K562 (cell line): Measurements from ENCODE around the gene UBR3. TPM values are rescaled to one million over a fixed set of nuclear protein-coding genes. Genes with fewer than 3 reads are reported as not detected.

Source experiments
- ATAC-seq: fragments of 200-7000 bp; cut with Tn5 transposase; 3 replicates; pipeline ENCODE4 v1.9.1; 2020; ENCODE audit warnings: moderate library complexity
- BruUV-seq: library from RNA; stranded (reverse); fragments of 400-500 nt; replicated peaks from 2 replicates; lab custom pipeline; 2021; lab: Mats Ljungman, UMichigan
- CTCF ChIA-PET: fragments of 300-600 bp; formaldehyde crosslinking; extraction: SDS; loops from one replicate; lab custom pipeline; 2021; ENCODE audit warnings: low intra/inter-chr PET ratio; lab: Yijun Ruan, JAX
- POLR2A ChIA-PET: fragments of 300-600, 350-650 bp; sonication (Branson Sonifier 250); formaldehyde crosslinking; extraction: SDS; loops from one replicate; lab custom pipeline; 2021; ENCODE audit warnings: antibody characterized with exemption, inconsistent platforms; lab: Yijun Ruan, JAX
- DNase-seq, 4 experiments: peaks; one replicate each; pipeline versions ENCODE4 v3.0.0 to v3.0.0-alpha.2; 2011 to 2018; ENCODE audit warnings: low spot score in 3 of 4, mixed read lengths in 3 of 4; ENCODE audit errors: extremely low read depth in 1 of 4
- FAIRE-seq: peaks from 2 replicates; lab custom pipeline; 2011; peaks lifted over from hg19 to GRCh38; lab: Jason Lieb, UNC
- H2AFZ ChIP-seq: 2 replicates; pipeline ENCODE4 v1.6.0; 2011; ENCODE audit warnings: low read depth, low read length, control low read depth, inconsistent platforms
- H3K27ac ChIP-seq: fragments of 200-600 bp; 3 replicates; pipeline ENCODE4 v1.8.0; 2011; ENCODE audit warnings: low read depth, mild to moderate bottlenecking, control low read depth, inconsistent platforms, low read length, moderate library complexity, mixed read lengths; ENCODE audit errors: extremely low read depth
- H3K27me3 ChIP-seq, 2 experiments: fragments of 300-600 bp in 1 of 2; 2 replicates in 1 of 2; 3 replicates in 1 of 2; pipeline versions ENCODE4 v1.6.0 to v1.8.0; 2011; ENCODE audit warnings: inconsistent platforms in 2 of 2, low read length in 2 of 2, mild to moderate bottlenecking in 1 of 2, mixed read lengths in 1 of 2, moderate library complexity in 1 of 2; ENCODE audit not compliant: control insufficient read depth in 2 of 2, insufficient read depth in 2 of 2
- H3K36me3 ChIP-seq: fragments of 300-600 bp; 3 replicates; pipeline ENCODE4 v1.8.0; 2011; ENCODE audit warnings: mild to moderate bottlenecking, low read length, inconsistent platforms; ENCODE audit not compliant: control insufficient read depth, insufficient read depth
- H3K4me1 ChIP-seq, 2 experiments: fragments of 200-600 bp in 1 of 2; replicated peaks in 1 of 2; 2 replicates in 1 of 2; 3 replicates in 1 of 2; pipeline versions ENCODE4 v1.5.1 to v1.8.0; 2011; ENCODE audit warnings: inconsistent platforms in 2 of 2, low read length in 2 of 2, mild to moderate bottlenecking in 1 of 2, mixed read lengths in 1 of 2, moderate library complexity in 1 of 2; ENCODE audit not compliant: control insufficient read depth in 2 of 2, insufficient read depth in 2 of 2
- H3K4me2 ChIP-seq: 2 replicates; pipeline ENCODE4 v1.6.1; 2011; ENCODE audit warnings: low read length, control low read depth, inconsistent platforms, mixed read lengths; ENCODE audit not compliant: insufficient read depth
- H3K4me3 ChIP-seq: fragments of 200-600 bp; sonication (generic), shearing (Covaris generic); 2 replicates; pipeline ENCODE4 v1.5.1; 2016; ENCODE audit warnings: control low read depth, inconsistent platforms
- H3K79me2 ChIP-seq: fragments of 200-600 bp; 3 replicates; pipeline ENCODE4 v1.8.0; 2011; ENCODE audit warnings: low read length, inconsistent platforms; ENCODE audit not compliant: control insufficient read depth, insufficient read depth
- H3K9ac ChIP-seq, 2 experiments: 2 replicates each; pipeline versions ENCODE4 v1.6.0 to v1.6.1; 2011; ENCODE audit warnings: low read depth in 2 of 2, low read length in 2 of 2, control low read depth in 1 of 2, inconsistent platforms in 1 of 2, mild to moderate bottlenecking in 1 of 2, mixed read lengths in 1 of 2; ENCODE audit not compliant: insufficient read depth in 1 of 2
- H3K9me1 ChIP-seq: one replicate; pipeline ENCODE4 v1.6.0; 2011; ENCODE audit warnings: inconsistent platforms, mild to moderate bottlenecking, low read length, moderate library complexity; ENCODE audit not compliant: control insufficient read depth, insufficient read depth
- H3K9me3 ChIP-seq: replicated peaks from 2 replicates; pipeline ENCODE4 v1.5.1; 2011; ENCODE audit warnings: low read depth, low read length, inconsistent platforms; ENCODE audit not compliant: control insufficient read depth, insufficient read depth
- H4K20me1 ChIP-seq: replicated peaks from 2 replicates; pipeline ENCODE4 v1.6.1; 2011; ENCODE audit warnings: low read length, inconsistent platforms, mixed read lengths; ENCODE audit not compliant: control insufficient read depth, insufficient read depth
- CBX1 ChIP-seq: sonication (generic); IDR thresholded peaks from 2 replicates; pipeline ENCODE4 v1.6.1; 2016; ENCODE audit warnings: antibody characterized with exemption, low read depth, mild to moderate bottlenecking
- CREB1 ChIP-seq, 2 experiments: sonication (generic) in 1 of 2; formaldehyde crosslinking in 1 of 2; IDR thresholded peaks; 2 replicates each; pipeline versions ENCODE4 v1.6.1 to v1.8.0; 2012 to 2022; ENCODE audit warnings: inconsistent platforms in 1 of 2, mild to moderate bottlenecking in 1 of 2, missing genetic modification reagents in 1 of 2, moderate library complexity in 1 of 2
- DACH1 ChIP-seq: fragments of 450-650 bp; IDR thresholded peaks from 2 replicates; pipeline ENCODE4 v1.6.1; 2018; ENCODE audit not compliant: partially characterized antibody
- ELF1 ChIP-seq: fragments of 200-800 bp; sonication (Bioruptor generic); IDR thresholded peaks from 2 replicates; pipeline ENCODE4 v1.6.1; 2016; ENCODE audit warnings: missing genetic modification characterization, missing compliant biosample characterization
- GATAD2B ChIP-seq: fragments of 450-650 bp; IDR thresholded peaks from 2 replicates; pipeline ENCODE4 v1.6.1; 2017; ENCODE audit warnings: mild to moderate bottlenecking, borderline replicate concordance
- GTF2E2 ChIP-seq: fragments of 200-800 bp; sonication (Bioruptor generic); IDR thresholded peaks from 2 replicates; pipeline ENCODE4 v1.6.1; 2016; ENCODE audit warnings: missing genetic modification characterization, missing compliant biosample characterization
- HMG20B ChIP-seq: fragments of 250-450 bp; sonication (Bioruptor Pico); IDR thresholded peaks from 2 replicates; pipeline ENCODE4 v1.5.0; 2021; ENCODE audit warnings: mild to moderate bottlenecking
- POU5F1 ChIP-seq: fragments of 150-350 bp; IDR thresholded peaks from 2 replicates; pipeline ENCODE4 v1.6.1; 2014; ENCODE audit warnings: borderline replicate concordance, low read length, low read depth, mild to moderate bottlenecking; ENCODE audit not compliant: partially characterized antibody
- SIN3A ChIP-seq, 2 experiments: fragments of 150-350 bp in 1 of 2; IDR thresholded peaks; 2 replicates each; pipeline ENCODE4 v1.6.1; 2011 to 2016; ENCODE audit warnings: borderline replicate concordance in 2 of 2, low read depth in 2 of 2, low read length in 2 of 2, mild to moderate bottlenecking in 2 of 2, moderate library complexity in 2 of 2; ENCODE audit not compliant: control insufficient read depth in 1 of 2
- SMC3 ChIP-seq: conservative IDR thresholded peaks from 2 replicates; pipeline ENCODE4 v1.6.1; 2011; ENCODE audit warnings: low read depth, low read length, improper control_type of control experiment; ENCODE audit not compliant: insufficient read depth
- SNAPC5 ChIP-seq: fragments of 250-450 bp; sonication (Bioruptor Pico); IDR thresholded peaks from 2 replicates; pipeline ENCODE4 v1.8.0; 2021; ENCODE audit warnings: moderate library complexity, mild to moderate bottlenecking, inconsistent platforms
- TEAD4 ChIP-seq, 2 experiments: sonication (generic) in 1 of 2; formaldehyde crosslinking in 1 of 2; IDR thresholded peaks; 2 replicates each; pipeline versions ENCODE4 v1.6.1 to v1.8.0; 2012 to 2022; ENCODE audit warnings: borderline replicate concordance in 1 of 2, inconsistent platforms in 1 of 2, low read length in 1 of 2, mild to moderate bottlenecking in 1 of 2, missing genetic modification reagents in 1 of 2
- ZC3H4 ChIP-seq: sonication (generic); formaldehyde crosslinking; IDR thresholded peaks from 2 replicates; pipeline ENCODE4 v1.9.0; 2021; ENCODE audit warnings: missing genetic modification reagents, borderline replicate concordance
- ZNF217 ChIP-seq: sonication (generic); formaldehyde crosslinking; IDR thresholded peaks from 2 replicates; pipeline ENCODE4 v1.8.0; 2022; ENCODE audit warnings: mild to moderate bottlenecking, missing genetic modification reagents
- ZNF436 ChIP-seq: fragments of 250-450, 450-650 bp; sonication (Bioruptor Pico); formaldehyde crosslinking; IDR thresholded peaks from 2 replicates; pipeline ENCODE4 v1.7.0; 2020; ENCODE audit warnings: mild to moderate bottlenecking
- ZNF586 ChIP-seq: fragments of 450-650 bp; formaldehyde crosslinking; conservative IDR thresholded peaks from 2 replicates; pipeline ENCODE4 v1.4.0; 2020; ENCODE audit warnings: mild to moderate bottlenecking, moderate library complexity
- WGBS: fragments of 100-300 bp; shearing (Covaris generic); methylation state at CpG from one replicate; pipeline ENCODE4 v1.1.6; 2016; ENCODE audit warnings: low coverage, mixed read lengths; ENCODE audit not compliant: insufficient coverage; ENCODE audit errors: missing lambda C conversion rate; 5-methylcytosine and 5-hydroxymethylcytosine counted together
- in situ Hi-C: fragments of 300-500 bp; cut with MboI; formaldehyde crosslinking; loops from 4 replicates; pipeline ENCODE4 v1.15.0; 2018; ENCODE audit warnings: inconsistent platforms, mixed read lengths
- intact Hi-C: fragments of 100-400 bp; cut with micrococcal nuclease; formaldehyde crosslinking; loops from 2 replicates; pipeline ENCODE4 v1.14.2; 2022
- polyA plus RNA-seq, 8 experiments: library from polyadenylated mRNA; depleted of rRNA in 4 of 8; stranded (reverse) in 5 of 8; unstranded in 3 of 8; fragments of >200 nt; fragmentation: Nextera tagmentation in 2 of 8; fragmentation: Illumina TruSeq in 1 of 8; extraction: Ambion mirVana in 2 of 8; extraction: Trizol in 1 of 8; gene quantifications; 2 replicates each; pipeline versions ENCODE4 v1.2.1 to v1.2.3, GENCODE V29; 2011 to 2014; ENCODE audit warnings: inconsistent platforms in 1 of 8, missing spikeins in 1 of 8
- total RNA-seq, 7 experiments: library from RNA; depleted of rRNA in 6 of 7; stranded (reverse); fragments of >200 nt in 6 of 7; fragmentation: Illumina TruSeq in 2 of 7; extraction: Trizol in 2 of 7; gene quantifications; 2 replicates each; pipeline versions ENCODE4 v1.2.1 to v1.2.3, GENCODE V29; 2011 to 2021; ENCODE audit warnings: low replicate concordance in 1 of 7
- TF ChIP-seq, protein P1 (sequence below), 2 experiments: fragments of 450-650 bp; IDR thresholded peaks; 2 replicates each; pipeline ENCODE4 v1.6.1; 2016
- TF ChIP-seq, protein P2 (sequence below), 2 experiments: fragments of 450-650 bp; conservative IDR thresholded peaks; 2 replicates each; pipeline ENCODE4 v1.6.1; 2017; ENCODE audit warnings: mild to moderate bottlenecking in 2 of 2, moderate library complexity in 2 of 2

The UBR3 gene
- total and polyA plus RNA-seq, 9 of the 15 experiments (the other 6 are each of a cell fraction or from before 2014, with no cell fraction given), result 14.4 to 63.5 (median 40.4) TPM

DNA sequence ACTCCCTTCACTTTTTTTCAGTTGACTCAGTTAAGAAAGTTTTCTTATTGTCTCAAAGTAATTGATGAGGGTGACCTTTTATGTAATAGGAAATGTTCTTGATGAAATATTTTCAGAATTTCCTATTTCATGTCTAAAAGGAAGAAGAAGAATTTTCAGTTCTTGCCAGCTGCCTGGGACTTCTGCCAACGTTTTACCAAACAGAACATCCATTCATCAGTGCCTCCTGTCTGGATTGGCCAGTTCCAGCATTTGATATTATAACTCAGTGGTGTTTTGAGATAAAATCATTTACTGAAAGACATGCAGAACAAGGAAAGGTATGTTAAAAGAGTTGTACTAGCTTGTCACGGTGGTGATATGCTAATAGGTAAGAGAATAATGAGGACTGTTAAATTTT lies 246.0 kb downstream of the UBR3 start:
- intact Hi-C loops, result no loop called here
- TF ChIP-seq, protein P1, sequence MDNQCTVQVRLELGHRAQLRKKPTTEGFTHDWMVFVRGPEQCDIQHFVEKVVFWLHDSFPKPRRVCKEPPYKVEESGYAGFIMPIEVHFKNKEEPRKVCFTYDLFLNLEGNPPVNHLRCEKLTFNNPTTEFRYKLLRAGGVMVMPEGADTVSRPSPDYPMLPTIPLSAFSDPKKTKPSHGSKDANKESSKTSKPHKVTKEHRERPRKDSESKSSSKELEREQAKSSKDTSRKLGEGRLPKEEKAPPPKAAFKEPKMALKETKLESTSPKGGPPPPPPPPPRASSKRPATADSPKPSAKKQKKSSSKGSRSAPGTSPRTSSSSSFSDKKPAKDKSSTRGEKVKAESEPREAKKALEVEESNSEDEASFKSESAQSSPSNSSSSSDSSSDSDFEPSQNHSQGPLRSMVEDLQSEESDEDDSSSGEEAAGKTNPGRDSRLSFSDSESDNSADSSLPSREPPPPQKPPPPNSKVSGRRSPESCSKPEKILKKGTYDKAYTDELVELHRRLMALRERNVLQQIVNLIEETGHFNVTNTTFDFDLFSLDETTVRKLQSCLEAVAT (IDR thresholded peaks at IDR 0.05), result no peak
- TF ChIP-seq HMG20B (CRISPR knock-in tag) (no peak), POU5F1 (no peak), TEAD4 (IDR thresholded peaks at IDR 0.05; ENCODE audit: low read length) (no peak), TEAD4 (CRISPR knock-in tag; IDR thresholded peaks at IDR 0.05; ENCODE audit: borderline replicate concordance) (no peak), ZNF217 (CRISPR knock-in tag) (no peak), ELF1 (tag) (no peak), SNAPC5 (CRISPR knock-in tag) (no peak), GTF2E2 (tag) (no peak), SIN3A (IDR thresholded peaks at IDR 0.05; ENCODE audit: borderline replicate concordance in 2 of 2, control insufficient read depth in 1 of 2, low read depth in 2 of 2, low read length in 2 of 2) (no peak), SMC3 (no peak), CBX1 (no peak), ZC3H4 (CRISPR knock-in tag) (no peak), ZNF436 (CRISPR knock-in tag) (no peak), GATAD2B (no peak), DACH1 (no peak), ZNF586 (CRISPR knock-in tag) (no peak), CREB1 (IDR thresholded peaks at IDR 0.05) (no peak), CREB1 (CRISPR knock-in tag; IDR thresholded peaks at IDR 0.05) (no peak)
- TF ChIP-seq, protein P2, sequence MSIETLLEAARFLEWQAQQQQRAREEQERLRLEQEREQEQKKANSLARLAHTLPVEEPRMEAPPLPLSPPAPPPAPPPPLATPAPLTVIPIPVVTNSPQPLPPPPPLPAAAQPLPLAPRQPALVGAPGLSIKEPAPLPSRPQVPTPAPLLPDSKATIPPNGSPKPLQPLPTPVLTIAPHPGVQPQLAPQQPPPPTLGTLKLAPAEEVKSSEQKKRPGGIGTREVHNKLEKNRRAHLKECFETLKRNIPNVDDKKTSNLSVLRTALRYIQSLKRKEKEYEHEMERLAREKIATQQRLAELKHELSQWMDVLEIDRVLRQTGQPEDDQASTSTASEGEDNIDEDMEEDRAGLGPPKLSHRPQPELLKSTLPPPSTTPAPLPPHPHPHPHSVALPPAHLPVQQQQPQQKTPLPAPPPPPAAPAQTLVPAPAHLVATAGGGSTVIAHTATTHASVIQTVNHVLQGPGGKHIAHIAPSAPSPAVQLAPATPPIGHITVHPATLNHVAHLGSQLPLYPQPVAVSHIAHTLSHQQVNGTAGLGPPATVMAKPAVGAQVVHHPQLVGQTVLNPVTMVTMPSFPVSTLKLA (conservative IDR thresholded peaks at IDR 0.05), result no peak

More for the DNA sequence above, 246.0 kb downstream of the UBR3 start:
- ChIA-PET POLR2A (interaction anchor here (0.8 to 2.6 kb wide), 3 partner anchors 8 to 12 kb away, joined by 3 to 9 read pairs (median 7); no protein-coding TSS in a partner anchor), CTCF (no interaction called here)
- Histone ChIP-seq H3K4me3 (no peak overlapping the region), H4K20me1 (no peaks in the 10 kb centered on the region), H2AFZ (no peak overlapping the region), H3K4me1 (no peaks in the 10 kb centered on the region), H3K9me1 (no peaks in the 10 kb centered on the region), H3K4me2 (no peak overlapping the region), H3K9ac (no peak overlapping the region), H3K27me3 (no peaks in the 10 kb centered on the region), H3K79me2 (no peaks in the 10 kb centered on the region), H3K9me3 (0 out of 2 replicates have a peak, but pooled peaks cover 2% of the 10 kb centered on the region), H3K36me3 (peaks cover 38% of the 10 kb centered on the region), H3K27ac (no peak overlapping the region)
- 31% methylated on average over 2 of the region's 2 CpGs for WGBS
- FAIRE-seq (no peak), DNase-seq (no peak), ATAC-seq (no peak)
- in situ Hi-C loops, result no loop called here
- BruUV-seq, result no TSS peak
